ENCODE results near the gene TGM2.
"Not testable (repeated sequence)": the region's sequence is repeated elsewhere in the genome, so short reads cannot be mapped to it uniquely, and the experiment has no call there.

The TGM2 gene

GRCh38 chr20:38115205-38115604, 49.9 kb downstream of the TGM2 start:
- no peak for DNase-seq (ENCODE audit: low read depth)

GRCh38 chr20:38114353-38114791, 50.7 kb downstream of the TGM2 start:
- DNase-seq (ENCODE audit: low read depth) = peak; percentile 83

GRCh38 chr20:38113401-38114325, 51.4 kb downstream of the TGM2 start:
- peak; percentile 52 for DNase-seq (ENCODE audit: low read depth)

- DNase-seq (ENCODE audit: low read depth) = no peak
Observed at GRCh38 chr20:38112930-38113294, 52.2 kb downstream of the TGM2 start.

- no peak for DNase-seq (ENCODE audit: low read depth)
Observed at GRCh38 chr20:38112261-38112929, 52.7 kb downstream of the TGM2 start.

- DNase-seq (ENCODE audit: low read depth) = no peak
Observed at GRCh38 chr20:38111366-38112232, 53.5 kb downstream of the TGM2 start.

GRCh38 chr20:38110525-38111178, 54.4 kb downstream of the TGM2 start:
- no peak for DNase-seq (ENCODE audit: low read depth)

- DNase-seq (ENCODE audit: low read depth) = peak; percentile 100
Observed at GRCh38 chr20:38109591-38110524, 55.2 kb downstream of the TGM2 start.

GRCh38 chr20:38108986-38109541, 56.0 kb downstream of the TGM2 start:
- DNase-seq (ENCODE audit: low read depth) = peak; percentile 52

GRCh38 chr20:38108438-38108985, 56.6 kb downstream of the TGM2 start:
- DNase-seq (ENCODE audit: low read depth) = peak; percentile 76

GRCh38 chr20:38107916-38108315, 57.2 kb downstream of the TGM2 start:
- not testable (repeated sequence) for DNase-seq (ENCODE audit: low read depth)

- not testable (repeated sequence) for DNase-seq (ENCODE audit: low read depth)
Observed at GRCh38 chr20:38107386-38107785, 57.7 kb downstream of the TGM2 start.

- DNase-seq (ENCODE audit: low read depth) = no peak
Observed at GRCh38 chr20:38106461-38106860, 58.6 kb downstream of the TGM2 start.

- DNase-seq (ENCODE audit: low read depth) = no peak
Observed at GRCh38 chr20:38104285-38104684, 60.8 kb downstream of the TGM2 start.

- not testable (repeated sequence) for DNase-seq (ENCODE audit: low read depth)
Observed at GRCh38 chr20:38102206-38102605, 62.9 kb downstream of the TGM2 start.

- peak; percentile 27 for DNase-seq (ENCODE audit: low read depth)
Observed at GRCh38 chr20:38098952-38099351, 66.1 kb downstream of the TGM2 start.

- DNase-seq (ENCODE audit: low read depth) = no peak
Observed at GRCh38 chr20:38095017-38095686, 69.9 kb downstream of the TGM2 start.

- peak; percentile 80 for DNase-seq (ENCODE audit: low read depth)
Observed at GRCh38 chr20:38094373-38094891, 70.6 kb downstream of the TGM2 start.

- DNase-seq (ENCODE audit: low read depth) = no peak
Observed at GRCh38 chr20:38093641-38094077, 71.4 kb downstream of the TGM2 start.

Data from EH (cell line).